DOHH2 (cell line): Measurements from ENCODE around the gene ZBTB3.

Experiments used
- H3F3A ChIP-seq: fragments of 200-600 bp; sonication (generic), shearing (Covaris generic); 2 replicates; pipeline ENCODE4 v1.6.0; 2016; ENCODE audit warnings: antibody characterized with exemption, mild to moderate bottlenecking; ENCODE audit not compliant: control insufficient read depth, insufficient read depth
- H3K27ac ChIP-seq: fragments of 200-600 bp; sonication (generic); 2 replicates; pipeline ENCODE4 v1.5.1; 2014; ENCODE audit warnings: low read depth, mild to moderate bottlenecking, low read length, moderate library complexity
- H3K27me3 ChIP-seq: fragments of 200-600 bp; sonication (generic); 2 replicates; pipeline ENCODE4 v1.6.1; 2014; ENCODE audit warnings: mild to moderate bottlenecking, low read length, mixed read lengths; ENCODE audit not compliant: control insufficient read depth
- H3K36me3 ChIP-seq: fragments of 200-600 bp; sonication (generic); 2 replicates; pipeline ENCODE4 v1.6.1; 2014; ENCODE audit warnings: mild to moderate bottlenecking, low read length, moderate library complexity, mixed read lengths; ENCODE audit not compliant: control insufficient read depth
- H3K4me1 ChIP-seq: fragments of 200-600 bp; sonication (generic); 2 replicates; pipeline ENCODE4 v1.6.1; 2014; ENCODE audit warnings: mild to moderate bottlenecking, low read length, mixed read lengths; ENCODE audit not compliant: control insufficient read depth
- H3K4me2 ChIP-seq: fragments of 200-600 bp; sonication (generic); 2 replicates; pipeline ENCODE4 v1.6.0; 2014; ENCODE audit warnings: mild to moderate bottlenecking, low read length, moderate library complexity
- H3K4me3 ChIP-seq: fragments of 200-600 bp; sonication (generic); 2 replicates; pipeline ENCODE4 v1.5.1; 2014; ENCODE audit warnings: mild to moderate bottlenecking, low read length, mixed read lengths
- H3K79me2 ChIP-seq: fragments of 200-600 bp; sonication (generic); 2 replicates; pipeline ENCODE4 v1.6.1; 2014; ENCODE audit warnings: mild to moderate bottlenecking, low read length, mixed read lengths; ENCODE audit not compliant: control insufficient read depth
- H3K9me2 ChIP-seq: fragments of 200-600 bp; sonication (generic); replicated peaks from 2 replicates; pipeline ENCODE4 v1.6.1; 2014; ENCODE audit warnings: mild to moderate bottlenecking, low read length, mixed read lengths; ENCODE audit not compliant: control insufficient read depth
- H3K9me3 ChIP-seq: fragments of 200-600 bp; sonication (generic); 2 replicates; pipeline ENCODE4 v1.6.1; 2014; ENCODE audit warnings: antibody characterized with exemption, low read length, mixed read lengths; ENCODE audit not compliant: control insufficient read depth, insufficient read depth
- H4K20me1 ChIP-seq: fragments of 200-600 bp; sonication (generic); 2 replicates; pipeline ENCODE4 v1.6.0; 2014; ENCODE audit warnings: low read depth, mild to moderate bottlenecking, antibody characterized with exemption, low read length, moderate library complexity; ENCODE audit not compliant: control insufficient read depth, insufficient read depth
- CTCF ChIP-seq: fragments of 200-600 bp; sonication (generic); IDR thresholded peaks from one replicate; pipeline ENCODE4 v1.5.1; 2014; ENCODE audit warnings: antibody characterized with exemption, mild to moderate bottlenecking, low read depth, low read length; ENCODE audit not compliant: poor library complexity, severe bottlenecking
- EZH2phosphoT487 ChIP-seq: fragments of 200-600 bp; sonication (generic); IDR thresholded peaks from 2 replicates; pipeline ENCODE4 v1.6.1; 2017; ENCODE audit warnings: borderline replicate concordance, mild to moderate bottlenecking, antibody characterized with exemption, low read length, moderate library complexity, mixed read lengths

The ZBTB3 gene

GRCh38 chr11:62719302-62719978, 34.5 kb downstream of the ZBTB3 start:
- Histone ChIP-seq H3K9me2 (no peaks in the 10 kb centered on the region), H3K27me3 (no peaks in the 10 kb centered on the region), H3K9me3 (no peaks in the 10 kb centered on the region), H3K27ac (no peak overlapping the region), H3K4me1 (peaks cover 5% of the 10 kb centered on the region), H3K4me2 (no peak overlapping the region), H3K36me3 (peaks cover 98% of the 10 kb centered on the region), H3K79me2 (peaks cover 80% of the 10 kb centered on the region), H3K4me3 (no peak overlapping the region), H3F3A (peaks cover 20% of the 10 kb centered on the region), H4K20me1 (peaks cover 6% of the 10 kb centered on the region; the same call in 1 of the 2 replicates)
- TF ChIP-seq EZH2phosphoT487 (no peak), CTCF (no peak)

GRCh38 chr11:62716816-62717215, 37.1 kb downstream of the ZBTB3 start:
- no peak overlapping the region for H3K4me2 ChIP-seq
- no peaks in the 10 kb centered on the region for H4K20me1 ChIP-seq
- TF ChIP-seq CTCF: no peak
- TF ChIP-seq EZH2phosphoT487: no peak
- H3K4me1 ChIP-seq: no peaks in the 10 kb centered on the region
- peaks cover 96% of the 10 kb centered on the region for H3K36me3 ChIP-seq
- peaks cover 44% of the 10 kb centered on the region for H3F3A ChIP-seq
- H3K27me3 ChIP-seq: no peaks in the 10 kb centered on the region
- H3K9me2 ChIP-seq: no peaks in the 10 kb centered on the region
- H3K27ac ChIP-seq: no peak overlapping the region
- H3K4me3 ChIP-seq: no peak overlapping the region
- no peaks in the 10 kb centered on the region for H3K9me3 ChIP-seq
- H3K79me2 ChIP-seq: peaks cover 54% of the 10 kb centered on the region

GRCh38 chr11:62716206-62716605, 37.8 kb downstream of the ZBTB3 start:
- Histone ChIP-seq H3K4me2 (no peak overlapping the region), H3K4me3 (no peak overlapping the region), H3K9me3 (no peaks in the 10 kb centered on the region), H4K20me1 (no peaks in the 10 kb centered on the region), H3K27ac (no peak overlapping the region), H3K9me2 (no peaks in the 10 kb centered on the region), H3K27me3 (no peaks in the 10 kb centered on the region), H3F3A (peaks cover 50% of the 10 kb centered on the region), H3K79me2 (peaks cover 48% of the 10 kb centered on the region), H3K4me1 (no peaks in the 10 kb centered on the region), H3K36me3 (peaks cover 95% of the 10 kb centered on the region)
- no peak for TF ChIP-seq CTCF
- no peak for TF ChIP-seq EZH2phosphoT487
